GM18499 (cell line): ENCODE data around the gene RETREG2.
"Not testable (repeated sequence)": the region's sequence is repeated elsewhere in the genome, so short reads cannot be mapped to it uniquely, and the experiment has no call there.

ENCODE experiments used
- ATAC-seq: cut with Tn5 transposase; IDR thresholded peaks from one replicate; pipeline ENCODE4 v1.9.1; 2021; ENCODE audit warnings: moderate number of reproducible peaks; ENCODE audit not compliant: insufficient read depth, unreplicated experiment

Gene RETREG2

DNA sequence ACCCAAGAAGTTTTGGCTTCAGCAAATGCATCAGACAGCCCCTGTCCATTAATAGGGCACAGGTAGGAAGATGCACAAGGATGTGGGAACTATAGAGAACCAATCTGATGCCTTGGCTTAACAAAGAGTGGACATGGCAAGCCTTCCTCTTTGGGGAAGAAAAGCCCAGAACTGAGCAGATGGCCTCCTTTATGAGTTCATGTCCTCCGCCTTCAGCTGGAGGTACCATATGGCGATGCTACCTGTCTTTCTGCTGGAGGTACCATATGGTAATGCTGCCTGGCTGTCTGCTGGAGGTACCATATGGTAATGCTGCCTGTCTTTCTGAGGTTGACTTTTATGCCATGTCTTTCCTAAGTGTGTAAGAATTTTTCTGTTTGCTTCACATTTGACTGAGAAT, 6.0 kb downstream of the RETREG2 start:
- no peak for ATAC-seq

DNA sequence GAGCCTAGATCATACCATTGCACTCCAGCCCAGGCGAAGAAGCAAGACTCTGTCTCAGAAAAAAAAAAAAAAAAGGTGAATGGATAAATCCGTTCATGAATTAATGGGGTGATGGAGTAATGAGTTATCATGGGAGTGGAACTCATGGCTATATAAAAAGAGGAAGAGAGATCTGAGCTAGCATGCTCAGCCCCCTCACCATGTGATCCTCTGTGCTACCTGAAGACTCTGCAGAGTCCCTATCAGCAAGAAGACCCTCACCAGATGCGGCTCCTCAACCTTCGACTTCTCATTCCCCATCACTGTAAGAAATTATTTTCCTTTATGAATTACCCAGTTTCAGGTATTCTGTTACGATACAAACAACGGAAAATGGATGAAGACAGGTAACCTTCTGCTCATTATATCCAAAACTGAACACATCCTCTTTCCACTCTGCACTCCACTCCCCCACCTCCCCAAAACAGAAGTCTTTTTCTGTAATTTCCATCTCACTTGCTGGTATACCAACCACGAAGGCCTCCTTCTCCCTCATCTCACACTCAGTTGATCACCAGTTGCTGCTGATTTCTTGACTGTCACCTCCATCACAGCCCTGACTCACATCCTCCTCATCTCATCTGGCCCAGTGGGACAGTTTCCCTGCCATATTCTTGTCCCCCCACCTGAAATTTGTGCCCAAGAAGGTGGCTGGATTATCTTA, 8.8 kb downstream of the RETREG2 start:
- no peak for ATAC-seq

- ATAC-seq, result no peak
Measured at GRCh38 chr2:219197388-219197787, 19.3 kb downstream of the RETREG2 start.

- no peak for ATAC-seq
Measured at GRCh38 chr2:219198974-219199373, 20.9 kb downstream of the RETREG2 start.

DNA sequence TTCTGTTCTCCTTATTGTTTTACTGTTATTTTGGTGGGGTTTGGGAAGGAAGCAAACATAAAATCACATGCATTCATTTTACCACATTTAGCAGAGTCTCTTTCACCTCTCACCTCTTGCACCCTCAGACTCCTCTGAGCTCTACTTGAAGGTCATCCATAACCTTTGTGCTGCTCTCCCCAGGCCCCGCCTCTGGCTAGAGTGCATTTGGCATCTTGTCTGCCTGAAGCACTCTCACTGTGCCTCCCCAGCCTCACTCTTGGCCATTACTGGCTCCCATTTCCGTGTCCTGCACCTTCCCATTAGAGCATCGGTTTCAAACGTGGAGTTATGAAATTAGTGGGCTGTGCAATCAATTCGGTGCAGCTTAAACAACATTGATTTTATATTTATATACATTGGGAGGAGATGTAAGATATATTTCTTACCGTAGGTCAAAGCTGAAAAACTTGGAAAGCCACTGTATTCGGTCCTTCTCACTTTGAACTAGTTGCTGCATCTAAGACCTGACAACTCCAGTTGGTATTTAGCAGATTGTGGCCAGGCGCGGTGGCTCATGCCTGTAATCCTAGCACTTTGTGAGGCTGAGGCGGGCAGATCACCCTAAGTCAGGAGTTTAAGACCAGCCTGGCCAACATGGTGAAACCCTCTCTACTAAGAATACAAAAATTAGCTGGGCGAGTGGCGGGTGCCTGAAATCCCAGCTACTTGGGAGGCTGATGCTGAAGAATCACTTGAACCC, 21.6 kb downstream of the RETREG2 start:
- no peak for ATAC-seq

DNA sequence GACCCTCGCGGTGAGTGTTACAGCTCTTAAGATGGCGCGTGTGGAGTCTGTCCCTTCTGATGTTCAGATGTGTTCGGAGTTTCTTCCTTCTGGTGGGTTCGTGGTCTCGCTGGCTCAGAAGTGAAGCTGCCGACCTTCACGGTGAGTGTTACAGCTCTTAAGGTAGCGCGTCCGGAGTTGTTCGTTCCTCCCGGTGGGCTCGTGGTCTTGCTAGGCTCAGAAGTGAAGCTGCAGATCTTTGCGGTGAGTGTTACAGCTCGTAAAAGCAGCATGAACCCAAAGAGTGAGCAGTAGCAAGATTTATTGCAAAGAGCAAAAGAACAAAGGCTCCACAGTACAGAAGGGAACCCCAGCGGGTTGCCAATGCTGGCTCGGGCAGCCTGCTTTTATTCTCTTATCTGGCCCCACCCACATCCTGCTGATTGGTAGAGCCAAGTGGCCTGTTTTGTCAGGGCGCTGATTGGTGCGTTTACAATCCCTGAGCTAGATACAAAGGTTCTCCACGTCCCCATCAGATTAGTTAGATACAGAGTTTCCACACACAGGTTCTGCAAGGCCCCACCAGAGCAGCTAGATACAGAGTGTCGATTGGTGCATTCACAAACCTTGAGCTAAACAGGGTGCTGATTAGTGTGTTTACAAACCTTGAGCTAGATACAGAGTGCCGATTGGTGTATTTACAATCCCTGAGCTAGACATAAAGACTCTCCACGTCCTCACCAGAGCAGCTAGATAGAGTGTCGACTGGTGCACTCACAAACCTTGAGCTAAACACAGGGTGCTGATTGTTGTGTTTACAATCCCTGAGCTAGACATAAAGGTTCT, 22.6 kb downstream of the RETREG2 start:
- ATAC-seq, result not testable (repeated sequence)

DNA sequence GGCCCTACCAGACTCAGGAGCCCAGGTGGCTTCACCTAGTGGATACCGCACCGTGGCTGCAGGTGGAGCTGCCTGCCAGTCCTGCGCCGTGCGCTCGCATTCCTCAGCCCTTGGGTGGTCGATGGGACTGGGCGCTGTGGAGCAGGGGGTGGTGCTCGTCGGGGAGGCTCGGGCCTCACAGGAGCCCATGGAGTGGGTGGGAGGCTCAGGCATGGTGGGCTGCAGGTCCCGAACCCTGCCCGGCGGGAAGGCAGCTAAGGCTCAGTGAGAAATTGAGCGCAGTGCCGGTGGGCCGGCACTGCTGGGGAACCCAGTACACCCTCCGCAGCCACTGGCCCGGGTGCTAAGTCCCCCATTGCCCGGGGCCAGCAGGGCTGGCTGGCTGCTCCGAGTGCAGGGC, 23.3 kb downstream of the RETREG2 start:
- not testable (repeated sequence) for ATAC-seq

- ATAC-seq, result no peak
Measured at GRCh38 chr2:219204425-219205164, 26.5 kb downstream of the RETREG2 start.

GRCh38 chr2:219205165-219205538, 27.1 kb downstream of the RETREG2 start:
- ATAC-seq, result no peak

- ATAC-seq, result no peak
Measured at GRCh38 chr2:219205981-219206327, 27.9 kb downstream of the RETREG2 start.

- ATAC-seq, result peak; percentile 80
Measured at GRCh38 chr2:219206328-219207133, 28.5 kb downstream of the RETREG2 start, which contains the start of gene ZFAND2B. ZFAND2B (plus strand) TSS chr2:219206782; CDS start chr2:219206988, 206 bp downstream.

DNA sequence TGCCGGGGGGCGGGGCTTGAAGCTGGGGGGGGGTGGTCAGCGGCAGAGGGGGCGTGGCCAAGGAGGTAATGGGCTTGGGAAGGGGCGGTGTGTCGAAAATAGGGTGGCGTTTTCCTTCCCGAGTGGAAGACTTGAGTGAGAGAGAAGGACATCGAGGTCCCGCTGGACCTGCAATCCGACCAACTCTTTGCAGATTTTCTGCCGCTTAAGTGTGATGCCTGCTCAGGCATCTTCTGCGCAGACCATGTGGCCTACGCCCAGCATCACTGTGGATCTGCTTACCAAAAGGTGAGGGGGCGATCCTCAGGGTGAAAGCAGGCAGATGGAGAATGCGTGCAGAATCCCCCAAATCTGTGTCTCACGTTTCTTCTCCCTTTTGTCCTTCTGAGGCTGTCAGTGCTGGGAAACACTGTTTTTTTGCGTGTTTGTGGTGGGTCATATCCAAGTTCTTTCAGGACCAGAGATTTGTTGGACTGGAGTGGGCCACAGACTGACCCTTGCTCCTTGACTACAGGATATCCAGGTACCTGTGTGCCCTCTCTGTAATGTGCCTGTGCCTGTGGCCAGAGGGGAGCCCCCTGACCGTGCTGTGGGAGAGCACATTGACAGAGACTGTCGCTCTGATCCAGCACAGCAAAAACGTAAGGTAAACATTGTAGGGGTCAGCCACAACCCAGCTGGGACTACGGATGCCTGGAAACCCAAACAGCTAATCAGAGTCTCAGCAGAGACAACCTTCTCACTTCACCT, 29.2 kb downstream of the RETREG2 start:
- ATAC-seq, result no peak

DNA sequence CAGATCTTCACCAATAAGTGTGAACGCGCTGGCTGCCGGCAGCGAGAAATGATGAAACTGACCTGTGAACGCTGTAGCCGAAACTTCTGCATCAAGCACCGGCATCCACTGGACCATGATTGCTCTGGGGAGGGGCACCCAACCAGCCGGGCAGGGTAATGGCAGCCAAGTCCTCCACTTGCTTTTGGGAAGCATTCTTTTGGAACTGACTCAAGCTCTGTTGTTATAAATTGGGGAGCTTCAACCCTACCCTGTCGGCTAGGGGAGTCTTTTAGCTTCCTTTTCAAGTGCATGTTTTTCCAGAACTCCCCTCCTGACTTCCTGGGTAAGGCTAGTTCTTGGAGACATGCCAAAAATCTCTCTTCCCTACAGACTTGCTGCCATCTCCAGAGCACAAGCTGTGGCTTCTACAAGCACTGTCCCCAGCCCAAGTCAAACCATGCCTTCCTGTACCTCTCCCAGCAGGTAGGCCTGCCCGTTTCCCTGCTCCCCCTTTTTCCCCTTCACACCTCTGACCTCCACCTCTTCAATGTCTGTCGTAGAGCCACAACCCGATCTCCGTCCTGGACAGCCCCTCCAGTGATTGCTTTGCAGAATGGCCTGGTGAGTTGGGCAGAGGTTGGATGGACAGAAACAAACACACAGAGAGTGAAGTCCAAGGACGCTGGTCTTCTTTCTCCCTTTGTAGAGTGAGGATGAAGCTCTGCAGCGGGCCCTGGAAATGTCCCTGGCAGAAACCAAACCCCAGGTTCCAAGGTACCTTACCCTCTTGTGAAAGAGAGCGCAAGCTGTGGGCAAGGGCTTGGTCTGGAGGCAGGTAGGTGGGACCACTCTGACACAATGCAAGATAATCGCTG, 30.0 kb downstream of the RETREG2 start:
- ATAC-seq, result no peak

DNA sequence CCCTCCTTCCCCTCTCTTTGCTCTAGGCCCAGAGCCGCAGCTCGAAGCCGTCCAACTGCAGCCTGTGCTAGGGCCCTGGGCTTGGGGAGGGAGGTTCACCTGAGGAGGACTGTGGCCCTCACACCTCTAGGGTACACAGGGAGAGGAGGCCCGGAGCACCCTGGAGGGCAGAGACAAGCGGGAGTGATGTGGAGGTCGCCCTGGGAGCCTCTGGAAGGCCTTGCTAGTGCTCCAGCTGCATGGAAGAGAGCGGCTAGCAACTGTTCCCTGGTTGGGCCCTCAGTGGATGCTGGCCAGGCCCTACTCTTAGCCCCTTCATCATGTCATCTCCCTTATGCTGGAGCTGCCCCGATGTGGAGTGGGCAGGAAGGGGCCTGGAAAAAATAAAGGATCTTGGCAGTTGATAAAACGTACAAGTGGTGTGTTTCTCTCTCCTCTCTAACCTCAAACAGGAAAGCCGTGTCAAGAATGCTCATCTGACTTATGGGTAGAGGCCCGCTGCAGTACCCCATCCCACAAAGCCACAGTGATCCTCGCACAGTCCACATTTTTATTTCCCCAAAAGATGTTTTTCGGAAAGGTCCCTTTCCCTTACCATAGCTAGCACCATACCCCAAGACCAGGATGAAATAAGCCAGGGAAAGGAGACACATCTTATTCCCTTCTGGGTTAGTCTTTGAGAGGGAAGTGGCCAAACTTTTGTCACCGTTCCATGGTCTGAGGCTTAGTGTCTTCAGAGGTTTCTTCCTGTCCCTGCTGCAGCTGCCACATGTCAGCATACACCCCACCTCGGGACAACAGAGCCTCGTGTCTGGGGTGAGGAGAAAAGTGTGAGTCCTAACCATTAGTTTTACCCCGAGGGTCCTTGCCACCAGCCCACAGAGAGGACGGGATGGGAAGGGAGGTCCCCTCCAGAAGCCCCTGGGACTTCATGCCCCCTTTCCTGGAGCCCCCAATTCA, 31.4 kb downstream of the RETREG2 start:
- no peak for ATAC-seq

DNA sequence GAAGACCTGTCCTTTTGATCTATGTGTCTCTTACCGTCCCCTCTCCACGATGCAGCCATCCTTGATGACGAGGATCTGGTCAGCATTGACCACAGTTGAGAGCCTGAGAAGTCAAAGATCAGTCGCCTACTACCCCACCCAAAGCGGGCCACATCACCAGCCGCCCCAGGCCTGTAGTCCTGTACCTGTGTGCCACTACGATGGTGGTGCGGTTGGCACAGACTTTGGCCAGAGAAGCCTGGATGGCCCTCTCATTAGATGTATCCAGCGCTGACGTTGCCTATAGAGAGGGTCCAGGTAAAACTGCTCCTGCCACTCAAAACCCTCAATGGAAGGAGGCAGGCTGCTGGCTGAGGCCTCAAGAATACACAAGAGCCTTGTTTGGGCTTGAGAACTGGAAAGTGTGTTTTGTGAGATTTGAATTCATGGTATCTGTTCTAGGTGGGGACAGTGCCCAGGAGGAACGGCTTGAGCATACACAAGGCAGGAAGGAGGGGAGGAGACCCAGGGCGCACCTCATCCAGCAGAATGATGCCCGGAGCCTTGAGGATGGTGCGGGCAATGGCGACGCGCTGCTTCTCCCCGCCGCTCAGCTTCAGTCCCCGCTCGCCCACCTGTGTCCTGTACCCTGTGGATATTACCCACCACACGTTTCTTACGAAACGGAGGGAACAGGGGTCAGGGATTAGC, 32.3 kb downstream of the RETREG2 start:
- no peak for ATAC-seq

DNA sequence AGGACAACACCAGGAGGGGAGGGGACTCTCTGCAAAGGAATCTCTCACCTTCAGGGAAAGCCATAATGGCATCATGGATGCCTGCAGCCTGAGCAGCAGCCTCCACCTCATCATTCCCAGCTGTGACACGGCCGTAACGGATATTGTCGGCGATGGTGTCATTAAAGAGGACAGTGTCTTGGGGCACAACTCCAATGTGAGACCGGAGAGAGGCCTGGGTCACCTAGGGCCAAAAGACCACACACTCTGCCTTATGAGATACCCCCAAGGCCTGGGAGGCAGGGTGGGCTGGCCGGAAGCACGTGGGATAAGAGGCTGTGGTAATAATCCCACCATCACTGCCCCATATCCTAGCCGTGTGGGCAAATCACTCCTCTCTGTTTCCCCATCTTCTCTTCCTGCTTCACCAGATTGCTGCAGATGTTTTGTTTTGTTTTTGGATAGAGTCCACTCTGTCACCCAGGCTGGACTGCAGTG, 32.8 kb downstream of the RETREG2 start:
- no peak for ATAC-seq
